Liver (tissue), 9 donors: Measurements from ENCODE around the gene KAZN. TPM values are rescaled to one million over a fixed set of nuclear protein-coding genes. Genes with fewer than 3 reads are reported as not detected.
A peak's percentile ranks its signal among the peaks of the same experiment; 100 is the strongest.

Source experiments
- DNase-seq: peaks from one replicate; pipeline ENCODE4 v3.0.0-alpha.2; 2017; ENCODE audit warnings: low spot score
- H3K27ac ChIP-seq, 2 donors: one replicate each; pipeline ENCODE4 v1.7.0; 2013; ENCODE audit warnings: inconsistent platforms in 2 of 2, low read length in 2 of 2, control low read depth in 1 of 2, low read depth in 1 of 2, mild to moderate bottlenecking in 1 of 2
- H3K27me3 ChIP-seq, 4 donors: one replicate each; pipeline versions ENCODE4 v1.6.1 to v1.7.0; 2013; ENCODE audit warnings: low read length in 3 of 4, inconsistent platforms in 1 of 4, mild to moderate bottlenecking in 1 of 4, moderate library complexity in 1 of 4; ENCODE audit not compliant: control insufficient read depth in 4 of 4, insufficient read depth in 4 of 4
- H3K36me3 ChIP-seq, 4 donors: one replicate each; pipeline versions ENCODE4 v1.6.1 to v1.7.0; 2013; ENCODE audit warnings: low read length in 3 of 4, mild to moderate bottlenecking in 3 of 4, low read depth in 1 of 4, moderate library complexity in 1 of 4; ENCODE audit not compliant: control insufficient read depth in 4 of 4, insufficient read depth in 3 of 4
- H3K4me1 ChIP-seq, 4 donors: one replicate each; pipeline versions ENCODE4 v1.6.1 to v1.7.0; 2013; ENCODE audit warnings: low read length in 3 of 4, mild to moderate bottlenecking in 3 of 4, moderate library complexity in 1 of 4; ENCODE audit not compliant: control insufficient read depth in 4 of 4, insufficient read depth in 4 of 4
- H3K4me3 ChIP-seq, 3 donors: one replicate each; pipeline versions ENCODE4 v1.6.1 to v1.7.0; 2013; ENCODE audit warnings: low read length in 3 of 3, control low read depth in 1 of 3, low read depth in 1 of 3, mild to moderate bottlenecking in 1 of 3
- H3K9ac ChIP-seq, 2 donors: one replicate each; pipeline ENCODE4 v1.7.0; 2013; ENCODE audit warnings: low read length in 2 of 2, mild to moderate bottlenecking in 2 of 2, moderate library complexity in 2 of 2, control low read depth in 1 of 2, low read depth in 1 of 2
- H3K9me3 ChIP-seq, 4 donors: one replicate each; pipeline versions ENCODE4 v1.6.1 to v1.7.0; 2013; ENCODE audit warnings: low read length in 3 of 4; ENCODE audit not compliant: control insufficient read depth in 4 of 4
- EGR1 ChIP-seq, 2 donors: IDR thresholded peaks; 2 replicates each; pipeline ENCODE4 v1.6.1; 2016 to 2018; ENCODE audit warnings: antibody characterized with exemption in 2 of 2, low read depth in 2 of 2
- FOXA1 ChIP-seq: IDR thresholded peaks from 2 replicates; pipeline ENCODE4 v1.6.1; 2016; ENCODE audit warnings: antibody characterized with exemption
- FOXA2 ChIP-seq: IDR thresholded peaks from 2 replicates; pipeline ENCODE4 v1.6.1; 2016; ENCODE audit warnings: antibody characterized with exemption
- HNF4A ChIP-seq, 2 donors: conservative IDR thresholded peaks; 2 replicates each; pipeline ENCODE4 v1.6.1; 2016; ENCODE audit warnings: antibody characterized with exemption in 2 of 2, mild to moderate bottlenecking in 2 of 2
- HNF4G ChIP-seq: IDR thresholded peaks from 2 replicates; pipeline ENCODE4 v1.6.1; 2016; ENCODE audit warnings: antibody characterized with exemption
- JUND ChIP-seq, 2 donors: IDR thresholded peaks; 2 replicates each; pipeline ENCODE4 v1.6.1; 2016; ENCODE audit warnings: antibody characterized with exemption in 2 of 2
- NR2F2 ChIP-seq: IDR thresholded peaks from 2 replicates; pipeline ENCODE4 v1.6.1; 2016; ENCODE audit warnings: antibody characterized with exemption
- RAD21 ChIP-seq, 2 donors: IDR thresholded peaks; 2 replicates each; pipeline ENCODE4 v1.6.1; 2016; ENCODE audit warnings: antibody characterized with exemption in 2 of 2, mild to moderate bottlenecking in 2 of 2
- SP1 ChIP-seq: IDR thresholded peaks from 2 replicates; pipeline ENCODE4 v1.6.1; 2018; ENCODE audit warnings: antibody characterized with exemption, mild to moderate bottlenecking
- TAF1 ChIP-seq: conservative IDR thresholded peaks from 2 replicates; pipeline ENCODE4 v1.6.1; 2016; ENCODE audit warnings: antibody characterized with exemption, mild to moderate bottlenecking
- YY1 ChIP-seq: IDR thresholded peaks from 2 replicates; pipeline ENCODE4 v1.6.1; 2016; ENCODE audit warnings: antibody characterized with exemption, mild to moderate bottlenecking
- WGBS: extraction: QIAGEN DNeasy Blood & Tissue Kit; methylation state at CpG from one replicate; pipeline ENCODE4 v1.1.7; 2013; 5-methylcytosine and 5-hydroxymethylcytosine counted together
- polyA plus RNA-seq, 2 donors: library from polyadenylated mRNA; stranded (reverse) in 1 of 2; unstranded in 1 of 2; fragments of 200-250 nt in 1 of 2; fragments of >200 nt in 1 of 2; fragmentation: Nextera tagmentation in 1 of 2; extraction: Ambion mirVana in 1 of 2; gene quantifications; one replicate each; pipeline versions ENCODE4 v1.2.1 to v1.2.3, GENCODE V29; 2013 to 2015
- total RNA-seq, 2 donors: library from RNA; depleted of rRNA; stranded (reverse); fragments of >200 nt; gene quantifications; one replicate each; pipeline ENCODE4 v1.2.3, GENCODE V29; 2014
- TF ChIP-seq, protein P1 (sequence below): IDR thresholded peaks from 2 replicates; pipeline ENCODE4 v1.6.1; 2016; ENCODE audit warnings: antibody characterized with exemption, mild to moderate bottlenecking
- TF ChIP-seq, protein P2 (sequence below): fragments of 150-350 bp; IDR thresholded peaks from 2 replicates; pipeline ENCODE4 v1.5.1; 2017; ENCODE audit warnings: improper control_type of control experiment, low read depth, low read length; ENCODE audit not compliant: missing input control
- TF ChIP-seq, protein P3 (sequence below): IDR thresholded peaks from 2 replicates; pipeline ENCODE4 v1.6.1; 2016; ENCODE audit warnings: antibody characterized with exemption
- donor health status: healthy.
- donor health status: healthy.
- donor health status: healthy.
- donor health status: healthy.
- donor health status: healthy.

KAZN gene
- total and polyA plus RNA-seq, 4 donors = 1.9 to 6.9 (median 2.4) TPM

DNA sequence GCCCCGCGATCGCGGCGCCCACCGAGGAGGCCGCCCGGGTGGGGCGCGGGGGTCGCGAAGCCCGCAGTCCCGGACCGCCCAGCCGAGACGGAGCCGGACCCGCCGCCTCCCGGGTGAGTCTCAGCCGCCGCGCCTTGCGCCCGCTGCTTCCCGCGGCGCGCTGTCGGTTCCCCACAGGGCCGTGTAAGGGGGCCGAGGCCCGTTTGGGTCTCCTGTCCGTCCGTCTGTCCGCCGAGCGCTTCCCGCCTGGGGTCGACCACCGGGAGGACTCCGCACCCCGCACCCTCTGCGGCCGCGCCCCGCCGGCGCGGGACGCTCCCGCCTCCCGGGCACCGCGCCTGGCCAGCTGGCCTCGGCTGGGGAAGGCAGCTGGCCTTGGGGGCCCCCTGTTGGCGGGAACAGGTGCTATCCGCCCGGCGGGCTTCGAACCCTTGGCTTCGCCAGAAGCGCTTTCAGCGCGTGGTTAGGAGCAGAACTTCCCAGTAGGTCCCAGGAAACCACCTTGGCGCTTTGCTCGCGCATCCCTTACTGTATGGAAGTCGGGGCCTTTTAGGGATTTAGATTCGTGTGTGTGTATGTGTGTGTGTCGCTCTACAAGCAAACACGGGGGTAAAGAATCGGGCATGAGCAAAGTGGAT lies 555.5 kb downstream of the KAZN start:
- no peaks in the 10 kb centered on the region for H3K36me3 ChIP-seq
- 1% methylated on average over 74 of the region's 74 CpGs for WGBS
- peak; percentile 63 for DNase-seq
- peak overlapping the region; percentile 20 to 37 for H3K9ac ChIP-seq
- peak overlapping the region; percentile 76 to 85 for H3K27ac ChIP-seq
- peaks cover 0 to 8% (median 3%) of the 10 kb centered on the region in 4 donors for H3K27me3 ChIP-seq
- H3K4me1 ChIP-seq = peaks cover 6 to 34% (median 21%) of the 10 kb centered on the region in 4 donors
- peak overlapping the region; percentile 28 to 50 (median 36) for H3K4me3 ChIP-seq
- no peaks in the 10 kb centered on the region for H3K9me3 ChIP-seq
- TF ChIP-seq RAD21 (IDR thresholded peaks at IDR 0.05) = peak in 1 of 2 donors; percentile 43
- TF ChIP-seq, protein P1, sequence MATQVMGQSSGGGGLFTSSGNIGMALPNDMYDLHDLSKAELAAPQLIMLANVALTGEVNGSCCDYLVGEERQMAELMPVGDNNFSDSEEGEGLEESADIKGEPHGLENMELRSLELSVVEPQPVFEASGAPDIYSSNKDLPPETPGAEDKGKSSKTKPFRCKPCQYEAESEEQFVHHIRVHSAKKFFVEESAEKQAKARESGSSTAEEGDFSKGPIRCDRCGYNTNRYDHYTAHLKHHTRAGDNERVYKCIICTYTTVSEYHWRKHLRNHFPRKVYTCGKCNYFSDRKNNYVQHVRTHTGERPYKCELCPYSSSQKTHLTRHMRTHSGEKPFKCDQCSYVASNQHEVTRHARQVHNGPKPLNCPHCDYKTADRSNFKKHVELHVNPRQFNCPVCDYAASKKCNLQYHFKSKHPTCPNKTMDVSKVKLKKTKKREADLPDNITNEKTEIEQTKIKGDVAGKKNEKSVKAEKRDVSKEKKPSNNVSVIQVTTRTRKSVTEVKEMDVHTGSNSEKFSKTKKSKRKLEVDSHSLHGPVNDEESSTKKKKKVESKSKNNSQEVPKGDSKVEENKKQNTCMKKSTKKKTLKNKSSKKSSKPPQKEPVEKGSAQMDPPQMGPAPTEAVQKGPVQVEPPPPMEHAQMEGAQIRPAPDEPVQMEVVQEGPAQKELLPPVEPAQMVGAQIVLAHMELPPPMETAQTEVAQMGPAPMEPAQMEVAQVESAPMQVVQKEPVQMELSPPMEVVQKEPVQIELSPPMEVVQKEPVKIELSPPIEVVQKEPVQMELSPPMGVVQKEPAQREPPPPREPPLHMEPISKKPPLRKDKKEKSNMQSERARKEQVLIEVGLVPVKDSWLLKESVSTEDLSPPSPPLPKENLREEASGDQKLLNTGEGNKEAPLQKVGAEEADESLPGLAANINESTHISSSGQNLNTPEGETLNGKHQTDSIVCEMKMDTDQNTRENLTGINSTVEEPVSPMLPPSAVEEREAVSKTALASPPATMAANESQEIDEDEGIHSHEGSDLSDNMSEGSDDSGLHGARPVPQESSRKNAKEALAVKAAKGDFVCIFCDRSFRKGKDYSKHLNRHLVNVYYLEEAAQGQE = no peak
- TF ChIP-seq, protein P2, sequence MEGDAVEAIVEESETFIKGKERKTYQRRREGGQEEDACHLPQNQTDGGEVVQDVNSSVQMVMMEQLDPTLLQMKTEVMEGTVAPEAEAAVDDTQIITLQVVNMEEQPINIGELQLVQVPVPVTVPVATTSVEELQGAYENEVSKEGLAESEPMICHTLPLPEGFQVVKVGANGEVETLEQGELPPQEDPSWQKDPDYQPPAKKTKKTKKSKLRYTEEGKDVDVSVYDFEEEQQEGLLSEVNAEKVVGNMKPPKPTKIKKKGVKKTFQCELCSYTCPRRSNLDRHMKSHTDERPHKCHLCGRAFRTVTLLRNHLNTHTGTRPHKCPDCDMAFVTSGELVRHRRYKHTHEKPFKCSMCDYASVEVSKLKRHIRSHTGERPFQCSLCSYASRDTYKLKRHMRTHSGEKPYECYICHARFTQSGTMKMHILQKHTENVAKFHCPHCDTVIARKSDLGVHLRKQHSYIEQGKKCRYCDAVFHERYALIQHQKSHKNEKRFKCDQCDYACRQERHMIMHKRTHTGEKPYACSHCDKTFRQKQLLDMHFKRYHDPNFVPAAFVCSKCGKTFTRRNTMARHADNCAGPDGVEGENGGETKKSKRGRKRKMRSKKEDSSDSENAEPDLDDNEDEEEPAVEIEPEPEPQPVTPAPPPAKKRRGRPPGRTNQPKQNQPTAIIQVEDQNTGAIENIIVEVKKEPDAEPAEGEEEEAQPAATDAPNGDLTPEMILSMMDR = peak; percentile 47

DNA sequence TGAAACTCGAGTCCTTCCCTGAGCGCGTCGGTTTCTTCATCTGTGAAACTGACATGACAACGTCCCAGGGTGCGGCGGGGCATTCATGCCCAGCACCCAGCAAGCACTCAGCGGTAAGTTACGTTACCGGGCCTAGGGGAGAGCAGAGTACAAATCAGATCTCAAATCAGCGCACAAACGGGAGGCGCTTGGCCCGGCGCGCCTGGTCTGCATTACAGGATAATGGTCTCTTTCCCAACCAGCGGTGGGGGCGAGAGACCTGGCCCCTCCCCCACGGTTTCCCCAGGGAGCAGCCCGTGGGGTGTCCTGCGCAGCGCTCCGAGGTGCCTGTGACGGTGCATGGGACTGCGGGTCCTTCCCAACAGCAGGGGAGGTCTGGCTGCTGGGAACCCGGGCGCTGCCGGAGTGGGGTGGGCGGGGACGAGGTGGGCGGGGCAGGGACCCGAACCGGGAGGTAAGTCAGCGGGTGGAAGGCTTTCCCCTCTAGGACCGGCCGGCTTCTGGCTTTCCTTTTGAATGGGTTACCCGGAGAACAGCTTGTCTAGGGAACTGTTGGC lies 556.1 kb downstream of the KAZN start:
- H3K9ac ChIP-seq = peak overlapping the region; percentile 20 to 37
- peaks cover 0 to 8% (median 3%) of the 10 kb centered on the region in 4 donors for H3K27me3 ChIP-seq
- TF ChIP-seq NR2F2 (no peak), JUND (IDR thresholded peaks at IDR 0.05) (no peak), SP1 (no peak), EGR1 (IDR thresholded peaks at IDR 0.05; ENCODE audit: low read depth in 2 of 2) (no peak), HNF4A (conservative IDR thresholded peaks at IDR 0.05) (no peak), FOXA1 (no peak)
- TF ChIP-seq, protein P3, sequence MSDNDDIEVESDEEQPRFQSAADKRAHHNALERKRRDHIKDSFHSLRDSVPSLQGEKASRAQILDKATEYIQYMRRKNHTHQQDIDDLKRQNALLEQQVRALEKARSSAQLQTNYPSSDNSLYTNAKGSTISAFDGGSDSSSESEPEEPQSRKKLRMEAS = no peak
- DNase-seq = peak; percentile 46
- no peaks in the 10 kb centered on the region for H3K36me3 ChIP-seq
- H3K4me1 ChIP-seq = peaks cover 6 to 34% (median 21%) of the 10 kb centered on the region in 4 donors
- WGBS = 8% methylated on average over 37 of the region's 37 CpGs
- no peaks in the 10 kb centered on the region for H3K9me3 ChIP-seq
- peak overlapping the region; percentile 28 to 50 (median 28) for H3K4me3 ChIP-seq
- peak overlapping the region; percentile 76 to 85 for H3K27ac ChIP-seq

DNA sequence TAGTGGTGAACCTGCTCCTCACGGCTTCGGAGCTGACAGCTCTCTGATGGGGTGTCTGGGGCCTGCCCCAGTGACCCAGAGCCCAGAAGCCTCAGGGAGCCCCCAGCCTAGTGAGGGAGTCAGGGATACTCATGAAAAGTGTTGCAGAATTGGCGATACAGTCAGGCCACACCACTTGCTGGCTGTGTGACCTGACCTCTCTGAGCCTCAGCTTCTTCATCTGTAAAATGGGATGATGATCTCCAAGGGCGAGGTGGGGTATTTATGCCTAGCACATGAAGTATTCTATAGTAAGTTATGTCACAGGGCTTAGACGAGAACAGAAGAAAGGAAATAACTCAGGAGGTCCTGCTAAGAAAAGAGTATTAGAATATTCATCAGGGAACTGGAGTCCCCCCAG lies 556.7 kb downstream of the KAZN start:
- H3K9ac ChIP-seq = no peak overlapping the region
- H3K9me3 ChIP-seq = no peaks in the 10 kb centered on the region
- H3K27me3 ChIP-seq = peaks cover 0 to 8% (median 3%) of the 10 kb centered on the region in 4 donors
- H3K4me3 ChIP-seq = no peak overlapping the region
- WGBS = 91% methylated on average over 5 of the region's 5 CpGs
- no peaks in the 10 kb centered on the region for H3K36me3 ChIP-seq
- peak overlapping the region in 1 of 2 donors; percentile 56 for H3K27ac ChIP-seq
- no peak for DNase-seq
- H3K4me1 ChIP-seq = peaks cover 6 to 34% (median 21%) of the 10 kb centered on the region in 4 donors
- TF ChIP-seq SP1 (no peak), FOXA2 (no peak), EGR1 (IDR thresholded peaks at IDR 0.05; ENCODE audit: low read depth in 2 of 2) (no peak), RAD21 (IDR thresholded peaks at IDR 0.05) (no peak), TAF1 (no peak), YY1 (no peak), HNF4G (no peak)
- TF ChIP-seq, protein P2 = no peak
- TF ChIP-seq, protein P3 = no peak
- TF ChIP-seq, protein P1 = no peak
